DOHH2 (cell line): Measurements from ENCODE around the gene ALDH5A1.

Experiments used
- EZH2phosphoT487 ChIP-seq: fragments of 200-600 bp; sonication (generic); IDR thresholded peaks from 2 replicates; pipeline ENCODE4 v1.6.1; 2017; ENCODE audit warnings: borderline replicate concordance, mild to moderate bottlenecking, antibody characterized with exemption, low read length, moderate library complexity, mixed read lengths
- TF ChIP-seq, protein P1 (sequence below): fragments of 200-600 bp; sonication (generic); IDR thresholded peaks from one replicate; pipeline ENCODE4 v1.5.1; 2014; ENCODE audit warnings: antibody characterized with exemption, mild to moderate bottlenecking, low read depth, low read length; ENCODE audit not compliant: poor library complexity, severe bottlenecking

DNA sequence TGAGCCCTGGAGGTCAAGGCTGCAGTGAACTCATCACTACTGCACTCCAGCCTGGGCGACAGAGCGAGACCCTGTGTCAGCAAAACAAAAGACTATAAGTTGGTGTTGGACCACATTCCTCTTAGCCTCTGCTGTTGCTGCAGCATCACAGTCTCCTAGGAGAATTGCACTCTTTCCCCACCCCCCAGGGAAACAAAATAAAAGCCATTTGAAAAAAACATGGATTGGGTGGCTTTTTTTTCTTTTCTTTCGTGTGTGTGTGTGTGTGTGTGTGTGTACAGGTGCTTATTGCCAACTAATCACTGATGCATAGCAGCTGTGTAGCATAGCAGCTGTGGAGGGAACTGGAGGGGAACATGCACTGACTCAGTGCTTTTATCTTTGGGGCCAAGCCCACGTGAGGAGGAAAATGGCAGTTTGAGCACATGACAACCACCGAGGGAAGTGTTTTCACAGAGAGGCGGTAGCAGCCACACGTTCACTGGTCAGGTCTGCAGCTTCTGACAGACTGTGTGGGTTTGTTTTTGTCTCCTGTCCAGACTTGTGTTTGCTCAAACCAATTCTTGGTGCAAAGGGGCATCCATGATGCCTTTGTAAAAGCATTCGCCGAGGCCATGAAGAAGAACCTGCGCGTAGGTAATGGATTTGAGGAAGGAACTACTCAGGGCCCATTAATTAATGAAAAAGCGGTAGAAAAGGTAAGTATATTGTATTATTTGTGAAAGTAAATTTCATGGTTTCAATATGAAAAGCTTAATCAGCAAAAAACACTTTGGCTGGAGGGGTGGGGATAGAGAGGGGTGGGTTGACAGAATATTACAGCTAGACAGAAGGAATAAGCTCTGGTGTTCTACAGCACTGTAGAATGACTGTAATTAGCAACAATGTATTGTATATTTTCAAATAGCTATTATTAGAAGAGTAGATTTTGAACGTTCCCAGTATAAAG lies 27.7 kb downstream of the ALDH5A1 start:
- TF ChIP-seq, protein P1, sequence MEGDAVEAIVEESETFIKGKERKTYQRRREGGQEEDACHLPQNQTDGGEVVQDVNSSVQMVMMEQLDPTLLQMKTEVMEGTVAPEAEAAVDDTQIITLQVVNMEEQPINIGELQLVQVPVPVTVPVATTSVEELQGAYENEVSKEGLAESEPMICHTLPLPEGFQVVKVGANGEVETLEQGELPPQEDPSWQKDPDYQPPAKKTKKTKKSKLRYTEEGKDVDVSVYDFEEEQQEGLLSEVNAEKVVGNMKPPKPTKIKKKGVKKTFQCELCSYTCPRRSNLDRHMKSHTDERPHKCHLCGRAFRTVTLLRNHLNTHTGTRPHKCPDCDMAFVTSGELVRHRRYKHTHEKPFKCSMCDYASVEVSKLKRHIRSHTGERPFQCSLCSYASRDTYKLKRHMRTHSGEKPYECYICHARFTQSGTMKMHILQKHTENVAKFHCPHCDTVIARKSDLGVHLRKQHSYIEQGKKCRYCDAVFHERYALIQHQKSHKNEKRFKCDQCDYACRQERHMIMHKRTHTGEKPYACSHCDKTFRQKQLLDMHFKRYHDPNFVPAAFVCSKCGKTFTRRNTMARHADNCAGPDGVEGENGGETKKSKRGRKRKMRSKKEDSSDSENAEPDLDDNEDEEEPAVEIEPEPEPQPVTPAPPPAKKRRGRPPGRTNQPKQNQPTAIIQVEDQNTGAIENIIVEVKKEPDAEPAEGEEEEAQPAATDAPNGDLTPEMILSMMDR, result no peak
- no peak for TF ChIP-seq EZH2phosphoT487
